Loucy (cell line): ENCODE results near the gene DAPK1.

Source experiments
- H2AFZ ChIP-seq: fragments of 200-600 bp; sonication (generic); 2 replicates; pipeline ENCODE4 v1.6.0; 2016; ENCODE audit warnings: antibody characterized with exemption, mild to moderate bottlenecking, low read length, moderate library complexity
- H3F3A ChIP-seq: fragments of 200-600 bp; 2 replicates; pipeline ENCODE4 v1.6.0; 2016; ENCODE audit warnings: antibody characterized with exemption, low read depth, mild to moderate bottlenecking
- H3K27me3 ChIP-seq: fragments of 200-600 bp; sonication (generic); 2 replicates; pipeline ENCODE4 v1.6.1; 2014; ENCODE audit warnings: low read length, mild to moderate bottlenecking; ENCODE audit not compliant: insufficient read depth, poor library complexity, severe bottlenecking
- H3K36me3 ChIP-seq: fragments of 200-600 bp; sonication (generic); 2 replicates; pipeline ENCODE4 v1.6.1; 2016; ENCODE audit warnings: low read length; ENCODE audit not compliant: insufficient read depth
- H3K4me1 ChIP-seq: fragments of 200-600 bp; sonication (generic); 2 replicates; pipeline ENCODE4 v1.5.1; 2014; ENCODE audit warnings: low read length, mild to moderate bottlenecking; ENCODE audit not compliant: insufficient read depth, poor library complexity, severe bottlenecking
- H3K4me2 ChIP-seq: fragments of 200-600 bp; sonication (generic); 2 replicates; pipeline ENCODE4 v1.6.0; 2014; ENCODE audit warnings: antibody characterized with exemption, low read length, low read depth, mild to moderate bottlenecking; ENCODE audit not compliant: poor library complexity, severe bottlenecking
- H3K4me3 ChIP-seq: fragments of 200-600 bp; sonication (generic); 2 replicates; pipeline ENCODE4 v1.5.1; 2014; ENCODE audit warnings: low read length, mild to moderate bottlenecking, mixed read lengths; ENCODE audit not compliant: poor library complexity, severe bottlenecking
- H3K79me2 ChIP-seq: fragments of 200-600 bp; sonication (generic); 2 replicates; pipeline ENCODE4 v1.6.1; 2014; ENCODE audit warnings: low read length; ENCODE audit not compliant: insufficient read depth
- H3K9ac ChIP-seq: fragments of 200-600 bp; sonication (generic); 2 replicates; pipeline ENCODE4 v1.6.0; 2014; ENCODE audit warnings: mild to moderate bottlenecking, low read depth, low read length, moderate library complexity; ENCODE audit not compliant: poor library complexity, severe bottlenecking
- H3K9me2 ChIP-seq: fragments of 200-600 bp; sonication (generic); replicated peaks from 2 replicates; pipeline ENCODE4 v1.6.1; 2016; ENCODE audit warnings: low read depth, low read length, mixed read lengths
- H3K9me3 ChIP-seq: fragments of 200-600 bp; sonication (generic); 2 replicates; pipeline ENCODE4 v1.6.1; 2014; ENCODE audit warnings: mild to moderate bottlenecking, antibody characterized with exemption, low read length, low read depth; ENCODE audit not compliant: insufficient read depth
- H4K20me1 ChIP-seq: fragments of 200-600 bp; sonication (generic); 2 replicates; pipeline ENCODE4 v1.6.0; 2014; ENCODE audit warnings: antibody characterized with exemption, low read length, mild to moderate bottlenecking; ENCODE audit not compliant: insufficient read depth, poor library complexity, severe bottlenecking
- CTCF ChIP-seq: fragments of 200-600 bp; sonication (generic); conservative IDR thresholded peaks from 2 replicates; pipeline ENCODE4 v1.5.1; 2014; ENCODE audit warnings: mild to moderate bottlenecking, antibody characterized with exemption, low read length
- EZH2phosphoT487 ChIP-seq: fragments of 200-600 bp; IDR thresholded peaks from 2 replicates; pipeline ENCODE4 v1.6.1; 2018; ENCODE audit warnings: antibody characterized with exemption, mild to moderate bottlenecking, moderate library complexity, borderline replicate concordance

Gene DAPK1

GRCh38 chr9:87587864-87588263 lies 90.2 kb downstream of the DAPK1 start:
- Histone ChIP-seq H3K4me1 (no peaks in the 10 kb centered on the region), H2AFZ (no peak overlapping the region), H3K79me2 (no peaks in the 10 kb centered on the region), H3K9ac (no peak overlapping the region), H3K4me3 (no peak overlapping the region), H3K27me3 (no peaks in the 10 kb centered on the region), H3F3A (no peaks in the 10 kb centered on the region), H3K4me2 (no peak overlapping the region), H3K36me3 (no peaks in the 10 kb centered on the region), H3K9me3 (no peaks in the 10 kb centered on the region), H3K9me2 (no peaks in the 10 kb centered on the region), H4K20me1 (no peaks in the 10 kb centered on the region)
- TF ChIP-seq CTCF (no peak), EZH2phosphoT487 (no peak)

GRCh38 chr9:87588339-87588738 lies 90.7 kb downstream of the DAPK1 start:
- Histone ChIP-seq H2AFZ (no peak overlapping the region), H3K9me2 (no peaks in the 10 kb centered on the region), H3K4me2 (no peak overlapping the region), H3K9me3 (no peaks in the 10 kb centered on the region), H3F3A (no peaks in the 10 kb centered on the region), H3K36me3 (no peaks in the 10 kb centered on the region), H3K9ac (no peak overlapping the region), H3K4me1 (no peaks in the 10 kb centered on the region), H3K79me2 (no peaks in the 10 kb centered on the region), H3K4me3 (no peak overlapping the region), H3K27me3 (no peaks in the 10 kb centered on the region), H4K20me1 (no peaks in the 10 kb centered on the region)
- no peak for TF ChIP-seq CTCF
- no peak for TF ChIP-seq EZH2phosphoT487

- no peaks in the 10 kb centered on the region for H3F3A ChIP-seq
- H3K4me2 ChIP-seq = no peak overlapping the region
Measured at GRCh38 chr9:87590996-87591395, 93.3 kb downstream of the DAPK1 start.

More at GRCh38 chr9:87590996-87591395, 93.3 kb downstream of the DAPK1 start:
- TF ChIP-seq CTCF (no peak), EZH2phosphoT487 (no peak)
- Histone ChIP-seq H3K4me1 (no peaks in the 10 kb centered on the region), H3K9ac (no peak overlapping the region), H3K9me3 (no peaks in the 10 kb centered on the region), H2AFZ (no peak overlapping the region), H3K27me3 (no peaks in the 10 kb centered on the region), H3K9me2 (no peaks in the 10 kb centered on the region), H3K79me2 (no peaks in the 10 kb centered on the region), H3K36me3 (no peaks in the 10 kb centered on the region), H3K4me3 (no peak overlapping the region), H4K20me1 (no peaks in the 10 kb centered on the region)
